Tibial nerve (tissue), 4 donors: Measurements from ENCODE around the gene RFX7.

ENCODE experiments used
- CTCF ChIP-seq, 5 experiments: fragments of 200-600 bp in 3 of 5; fragments of 450-650 bp in 2 of 5; sonication (generic) in 3 of 5; IDR thresholded peaks; one replicate each; pipeline ENCODE4 v1.5.1; 2016 to 2019; ENCODE audit warnings: antibody characterized with exemption in 5 of 5, mild to moderate bottlenecking in 3 of 5, moderate library complexity in 2 of 5
- EP300 ChIP-seq, 2 donors: sonication (generic); formaldehyde crosslinking; IDR thresholded peaks; one replicate each; pipeline ENCODE4 v1.6.1; 2017; ENCODE audit warnings: antibody characterized with exemption in 2 of 2, mild to moderate bottlenecking in 1 of 2
- POLR2A ChIP-seq, 2 donors: fragments of 450-650 bp; IDR thresholded peaks; one replicate each; pipeline ENCODE4 v1.6.1; 2017; ENCODE audit warnings: antibody characterized with exemption in 2 of 2, mild to moderate bottlenecking in 2 of 2, moderate library complexity in 2 of 2

- TF ChIP-seq CTCF (IDR thresholded peaks at IDR 0.05) (no peak), POLR2A (IDR thresholded peaks at IDR 0.05) (no peak), EP300 (IDR thresholded peaks at IDR 0.05) (no peak)
Observed at GRCh38 chr15:56150204-56150603, 93.5 kb downstream of the RFX7 start.
